NCI-H187 (cell line): ENCODE measurements around the gene CCDC92.
"Not testable (repeated sequence)": the region's sequence is repeated elsewhere in the genome, so short reads cannot be mapped to it uniquely, and the experiment has no call there.

Experiments
- DNase-seq, 2 experiments: peaks; one replicate each; lab custom pipeline; 2025; lab: John Stamatoyannopoulos, UW

CCDC92 gene

DNA sequence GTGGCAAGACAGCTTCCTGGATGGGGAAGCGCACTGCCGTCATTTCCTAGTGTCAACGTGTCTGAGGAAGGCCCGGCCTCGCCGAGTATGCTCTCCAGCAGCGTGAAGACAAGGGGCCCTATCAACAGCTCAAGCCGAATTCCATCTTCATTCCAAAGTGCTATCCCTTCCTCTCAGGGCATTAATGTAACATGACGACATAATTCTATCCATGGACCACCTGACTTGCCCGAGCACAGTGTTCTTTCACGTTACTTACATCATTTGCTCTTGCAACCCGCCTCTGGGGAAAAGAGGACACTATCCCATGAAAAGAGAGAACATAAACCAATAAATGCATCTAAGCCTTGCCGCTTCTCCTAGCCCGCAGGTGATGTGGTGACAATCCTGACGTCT lies 22.9 kb downstream of the CCDC92 start:
- DNase-seq, result no peak

DNA sequence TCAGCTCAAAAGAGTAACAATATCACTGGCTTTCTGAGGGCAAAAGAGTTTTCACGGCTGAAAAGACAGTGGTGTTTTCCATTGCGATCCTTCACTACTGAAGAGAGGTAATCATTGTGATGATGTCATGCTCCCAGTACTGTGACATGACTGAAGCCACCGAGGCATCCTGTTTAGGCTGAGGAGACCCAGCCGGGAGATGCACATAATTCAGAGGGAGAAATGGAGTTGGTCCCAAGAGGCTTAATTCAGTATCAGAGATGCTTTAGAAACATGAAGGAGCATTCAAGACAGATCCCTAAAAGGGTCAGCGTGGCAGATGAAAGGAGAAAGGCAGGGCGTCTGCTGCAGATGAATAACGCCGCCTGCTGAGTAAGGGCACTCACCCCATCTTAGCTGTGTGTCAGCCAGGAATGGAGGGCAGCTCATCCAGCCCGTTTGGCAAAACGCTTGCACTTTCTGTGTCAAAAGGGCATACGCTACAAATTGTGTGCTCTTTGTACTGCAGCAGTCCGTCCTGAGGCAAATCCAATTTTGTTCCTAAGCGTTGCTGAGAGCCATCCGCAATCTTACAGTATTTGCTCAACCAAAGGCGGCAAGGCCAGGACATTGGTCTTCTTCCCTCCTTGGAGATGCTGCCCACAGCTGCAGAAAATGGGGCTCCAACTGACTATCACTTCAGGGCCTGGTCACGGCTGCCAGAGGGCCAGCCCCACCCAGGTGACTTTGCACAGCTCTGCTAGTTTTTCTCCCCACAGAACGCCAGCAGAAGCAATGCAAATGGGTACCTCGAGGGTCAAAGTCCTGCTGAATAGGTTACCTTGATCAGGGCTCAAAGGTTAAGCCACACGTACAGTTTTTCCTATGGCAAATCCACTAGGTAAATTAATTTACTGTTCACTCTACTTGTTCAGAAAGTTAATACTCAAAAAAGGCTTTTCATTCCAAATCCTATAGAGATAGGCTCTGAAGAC lies 23.5 kb downstream of the CCDC92 start:
- DNase-seq, result no peak

DNA sequence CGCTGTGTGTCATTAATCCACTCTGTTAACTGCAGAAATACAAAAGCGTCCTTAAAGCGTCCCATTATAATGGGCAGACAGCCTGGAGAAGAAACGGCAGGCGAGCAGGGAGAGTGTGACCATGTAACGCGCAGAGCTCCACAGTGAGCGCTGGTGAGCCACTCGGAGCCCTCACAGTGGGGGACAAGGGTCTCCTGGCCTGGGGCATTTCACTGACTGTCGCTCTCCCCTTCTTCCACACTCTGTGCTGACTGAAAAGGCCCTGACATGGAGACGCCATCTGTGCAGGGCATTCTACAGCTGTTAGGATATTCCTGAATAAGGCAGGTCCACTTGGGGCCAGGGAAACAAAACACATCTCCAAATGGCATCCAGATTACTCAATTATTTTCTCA lies 24.2 kb downstream of the CCDC92 start:
- DNase-seq, result no peak

DNA sequence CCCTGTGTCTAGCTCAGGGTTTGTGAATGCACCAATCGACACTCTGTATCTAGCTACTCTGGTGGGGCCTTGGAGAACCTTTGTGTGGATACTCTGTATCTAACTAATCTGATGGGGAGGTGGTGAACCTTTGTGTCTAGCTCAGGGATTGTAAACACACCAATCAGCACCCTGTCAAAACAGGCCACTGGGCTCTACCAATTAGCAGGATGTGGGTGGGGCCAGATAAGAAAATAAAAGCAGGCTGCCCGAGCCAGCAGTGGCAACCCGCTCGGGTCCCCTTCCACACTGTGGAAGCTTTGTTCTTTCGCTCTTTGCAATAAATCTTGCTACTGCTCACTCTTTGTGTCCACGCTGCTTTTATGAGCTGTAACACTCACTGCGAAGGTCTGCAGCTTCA lies 25.1 kb downstream of the CCDC92 start:
- DNase-seq, result not testable (repeated sequence)

DNA sequence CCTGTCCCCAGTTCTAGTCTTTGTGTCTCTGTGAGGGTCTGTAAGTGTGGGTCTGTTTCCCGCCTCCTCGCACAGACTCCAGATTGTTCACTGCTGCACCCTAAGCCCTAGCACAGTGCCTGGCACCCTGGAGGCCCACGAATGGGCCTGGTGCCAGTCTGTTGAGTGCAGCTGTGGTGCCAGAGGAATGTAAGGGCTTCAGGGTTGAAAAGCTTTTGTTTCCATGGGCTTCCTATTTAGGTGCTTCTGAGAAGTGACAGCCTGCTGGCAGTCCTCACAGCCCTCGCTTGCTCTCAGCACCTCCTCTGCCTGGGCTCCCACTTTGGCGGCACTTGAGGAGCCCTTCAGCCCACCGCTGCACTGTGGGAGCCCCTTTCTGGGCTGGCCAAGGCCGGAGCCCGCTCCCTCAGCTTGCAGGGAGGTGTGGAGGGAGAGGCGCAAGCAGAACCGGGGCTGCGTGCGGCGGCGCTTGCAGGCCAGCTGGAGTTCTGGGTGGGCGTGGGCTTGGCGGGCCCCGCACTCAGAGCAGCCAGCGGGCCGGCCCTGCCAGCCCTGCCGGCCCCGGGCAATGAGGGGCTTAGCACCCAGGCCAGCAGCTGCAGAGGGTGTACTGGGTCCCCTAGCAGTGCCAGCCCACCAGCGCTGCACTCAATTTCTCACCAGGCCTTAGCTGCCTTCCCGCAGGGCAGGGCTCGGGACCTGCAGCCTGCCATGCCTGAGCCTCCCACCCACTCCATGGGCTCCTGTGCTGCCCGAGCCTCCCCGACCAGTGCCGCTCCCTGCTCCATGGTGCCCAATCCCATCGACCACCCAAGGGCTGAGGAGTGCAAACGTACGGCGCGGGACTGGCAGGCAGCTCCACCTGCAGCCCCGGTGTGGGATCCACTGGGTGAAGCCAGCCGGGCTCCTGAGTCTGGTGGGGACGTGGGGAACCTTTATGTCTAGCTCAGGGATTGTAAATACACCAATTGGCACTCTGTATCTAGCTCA lies 25.8 kb downstream of the CCDC92 start:
- not testable (repeated sequence) for DNase-seq

DNA sequence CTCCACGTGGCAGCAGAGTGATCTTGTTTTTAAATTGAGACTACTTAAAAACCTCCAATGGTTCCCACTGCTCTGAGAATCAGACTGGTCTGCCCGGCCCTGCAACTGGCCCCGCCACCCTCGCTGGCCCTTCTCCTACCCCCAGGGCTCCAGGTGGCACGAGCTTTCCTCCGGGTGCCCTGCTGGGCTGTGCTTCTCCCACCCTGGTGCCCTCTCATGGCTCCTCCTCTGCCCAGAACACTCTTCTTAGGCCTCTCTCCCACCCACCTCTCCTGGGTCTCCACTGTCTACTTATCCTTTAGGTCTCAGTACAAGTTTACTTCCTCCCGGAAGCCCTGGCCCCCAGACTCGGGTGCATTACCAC lies 26.5 kb downstream of the CCDC92 start:
- no peak for DNase-seq

DNA sequence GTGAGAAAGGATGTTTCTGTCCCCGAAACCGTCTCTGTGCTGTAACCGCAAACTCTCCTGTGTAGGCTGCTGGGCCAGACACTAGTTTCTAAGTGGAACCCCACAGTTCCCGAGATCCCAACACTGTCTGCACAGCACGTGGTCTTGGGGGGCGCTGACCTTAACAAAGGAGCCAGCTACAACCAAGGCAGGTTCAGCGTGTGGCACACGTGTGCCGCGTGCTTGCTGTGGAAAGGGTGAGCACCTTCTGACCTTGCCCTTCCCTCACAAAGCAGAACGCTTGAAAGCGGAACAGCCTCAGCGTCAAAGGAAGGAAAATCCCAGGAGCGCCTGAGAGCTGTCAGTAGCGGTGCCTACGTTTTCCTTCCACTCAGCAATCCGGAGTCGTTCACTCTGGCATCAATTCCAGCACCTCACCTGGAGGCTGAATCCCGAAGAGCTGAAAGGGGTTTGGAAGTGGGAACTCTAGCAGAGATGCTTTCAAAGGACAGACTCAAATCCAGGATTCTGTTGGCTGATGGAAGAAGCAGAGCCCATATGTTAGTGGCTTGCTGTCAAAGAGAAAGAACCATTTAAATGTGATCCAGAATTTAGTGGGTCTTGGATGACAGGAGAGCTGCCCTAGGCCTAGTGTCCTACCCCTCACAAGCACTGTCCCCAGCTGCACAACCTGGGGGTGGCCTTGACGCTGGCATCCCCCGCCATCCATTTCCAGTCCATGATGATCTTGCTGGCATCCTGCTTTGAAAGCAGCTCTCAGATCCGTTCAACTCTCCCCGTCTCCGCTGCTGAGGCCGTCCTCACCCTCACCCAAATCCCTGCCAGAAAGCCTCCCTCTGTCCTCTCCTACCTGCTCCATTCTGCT lies 27.1 kb downstream of the CCDC92 start:
- no peak for DNase-seq

DNA sequence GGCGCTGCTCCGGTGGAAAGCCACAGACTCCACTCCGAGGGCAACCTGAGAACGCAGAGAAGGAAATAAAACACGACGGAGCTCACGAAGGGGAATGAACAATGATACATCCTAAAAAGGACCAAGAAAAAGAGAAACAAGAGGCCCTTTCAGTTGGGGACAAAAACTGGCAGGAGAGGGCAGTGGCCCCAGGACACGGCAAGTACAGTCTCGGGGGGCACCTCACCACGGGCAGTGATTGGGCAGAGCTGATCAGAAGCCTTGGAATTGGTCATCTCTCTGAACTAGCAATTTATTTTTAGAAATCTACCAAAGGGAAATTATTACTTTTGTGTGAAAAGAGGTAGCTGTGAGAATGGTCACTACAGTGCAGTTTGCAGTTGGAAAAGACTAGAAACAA lies 27.9 kb downstream of the CCDC92 start:
- no peak for DNase-seq

DNA sequence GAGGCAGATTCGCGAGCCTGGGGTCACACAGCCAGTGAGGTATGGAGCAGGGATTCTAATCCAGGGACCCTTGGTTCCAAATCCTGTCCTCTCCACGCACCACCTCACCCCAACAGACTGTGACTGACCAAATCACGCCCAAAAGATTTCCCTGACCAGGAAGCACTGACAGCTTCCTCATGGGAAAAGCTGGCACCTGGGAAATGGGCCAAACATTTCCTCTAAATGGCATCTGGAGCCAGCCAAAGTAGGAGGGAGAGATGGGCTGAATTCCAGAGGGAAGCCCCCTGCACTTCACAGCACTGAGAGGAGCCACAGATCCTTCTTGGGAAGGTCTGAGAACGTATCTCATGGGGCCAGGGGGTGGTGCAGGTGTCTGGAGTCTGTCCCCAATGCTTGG lies 28.8 kb downstream of the CCDC92 start:
- DNase-seq, result no peak

DNA sequence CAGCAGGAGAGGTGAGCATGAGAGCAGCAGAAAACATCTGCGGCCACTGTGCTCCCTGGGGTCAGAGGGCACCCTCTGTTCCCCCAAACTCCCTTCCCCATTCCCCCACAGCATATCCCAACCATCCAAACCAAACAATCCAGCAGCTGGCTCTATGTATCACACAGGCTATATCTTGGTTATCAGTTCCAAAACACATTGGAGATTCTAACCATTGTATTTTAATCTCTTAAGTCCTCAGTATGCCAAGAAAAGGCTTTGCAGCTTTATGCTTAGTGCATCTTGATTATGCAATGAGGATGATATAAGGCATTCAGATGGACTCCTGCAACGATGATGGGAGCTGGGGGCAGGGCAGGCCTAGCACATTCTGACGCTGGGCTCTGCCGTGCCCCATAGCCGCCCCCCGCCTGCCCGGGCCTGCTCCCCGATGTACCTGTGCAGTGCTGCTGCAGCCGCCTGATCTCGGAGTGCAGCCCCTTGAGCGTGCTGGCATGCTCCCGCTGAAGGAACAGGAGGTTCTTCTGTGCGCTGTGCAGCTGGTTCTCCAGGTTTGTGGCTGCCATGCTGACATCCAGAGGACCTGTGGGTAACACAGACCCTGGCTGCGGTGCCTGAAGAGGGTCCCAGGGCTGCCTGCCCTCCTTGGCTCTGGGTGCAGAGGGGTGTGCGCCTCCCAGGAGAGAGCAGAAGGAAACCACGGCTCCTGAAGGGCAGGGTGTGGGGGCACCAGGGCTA lies 29.6 kb downstream of the CCDC92 start:
- DNase-seq, result no peak

DNA sequence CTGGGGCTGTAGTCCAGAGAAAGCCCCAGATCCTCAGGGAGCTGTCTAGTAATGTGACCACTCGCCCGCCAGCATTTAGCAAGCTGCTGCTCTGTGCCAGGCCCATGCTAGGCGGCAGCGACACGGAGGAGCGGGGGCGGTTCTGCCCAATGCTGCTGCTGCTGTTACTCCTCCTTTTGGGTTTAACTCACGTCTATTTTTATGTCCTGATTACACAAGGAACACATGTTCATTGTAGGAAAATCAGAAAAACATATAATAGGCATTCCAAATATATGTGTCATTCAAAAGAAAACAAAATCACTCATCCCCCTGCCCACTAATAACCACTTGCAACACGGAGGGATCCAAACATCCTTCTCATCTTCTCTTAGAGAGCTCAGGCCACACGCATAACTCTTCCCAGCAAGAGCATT lies 30.4 kb downstream of the CCDC92 start:
- DNase-seq, result no peak

DNA sequence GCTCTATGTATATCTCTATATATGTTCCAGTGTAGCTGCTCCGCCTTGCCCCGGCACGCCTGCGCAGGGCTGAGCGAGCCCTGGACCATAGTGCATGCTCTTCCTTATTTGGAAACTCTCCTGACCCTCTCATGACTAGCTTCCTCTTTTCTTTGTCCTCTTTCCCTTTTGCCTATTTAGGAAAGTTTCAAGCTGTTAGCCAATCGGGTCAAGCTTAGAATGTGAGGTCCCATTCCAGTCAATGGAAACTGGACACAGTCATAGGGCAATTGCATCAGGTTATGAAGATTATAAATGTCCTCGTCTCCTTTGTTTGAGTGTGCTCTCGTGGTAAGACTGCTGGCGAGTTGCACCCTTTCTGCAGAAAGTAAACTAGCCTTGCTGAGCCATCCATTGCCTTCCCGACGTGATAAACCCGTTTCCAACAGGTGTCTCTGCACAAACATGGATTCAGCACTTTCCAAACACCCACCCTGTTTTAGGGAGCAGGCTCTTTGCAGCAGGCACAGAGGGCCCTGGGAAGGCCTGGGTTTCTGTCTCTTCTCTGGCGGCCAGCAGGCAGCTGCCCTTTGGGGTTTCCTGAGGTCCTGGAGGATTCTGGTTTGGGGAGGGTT lies 30.9 kb downstream of the CCDC92 start:
- no peak for DNase-seq

DNA sequence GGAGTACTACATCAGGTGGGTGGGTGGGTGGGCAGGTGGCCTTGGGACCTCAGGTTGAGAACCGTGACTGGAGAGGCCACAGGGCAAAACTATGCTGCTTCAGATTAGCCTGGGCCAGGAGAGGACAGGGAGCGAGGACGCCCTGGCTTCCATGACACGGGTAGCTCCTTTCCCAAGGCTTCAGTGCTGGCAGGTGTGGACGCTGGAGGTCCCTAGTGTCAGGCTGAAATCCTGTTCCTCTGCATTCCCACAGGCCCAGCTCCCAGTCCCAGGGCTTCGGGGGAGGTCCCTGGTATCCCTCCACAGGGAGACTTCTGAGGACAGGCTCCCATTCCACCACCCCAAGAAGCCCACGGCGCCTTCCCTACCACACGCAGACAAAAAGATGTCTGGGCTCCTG lies 31.6 kb downstream of the CCDC92 start:
- no peak for DNase-seq

DNA sequence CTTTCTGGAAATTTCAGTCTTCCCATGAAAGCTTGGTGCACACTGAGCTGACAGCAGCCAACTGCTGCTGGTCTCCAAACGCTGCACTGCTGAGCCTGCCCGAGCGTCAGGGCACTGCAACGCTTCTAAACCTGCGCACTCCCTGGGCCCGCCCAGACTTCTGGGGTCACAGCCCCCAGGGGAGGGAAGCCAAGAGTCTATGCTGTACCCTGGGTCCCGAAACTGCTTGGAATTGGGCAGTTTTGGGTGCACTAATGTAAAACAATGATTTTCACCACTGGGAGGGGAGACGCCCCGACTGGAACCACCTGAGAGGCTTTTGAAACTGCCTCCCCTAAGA lies 32.0 kb downstream of the CCDC92 start:
- DNase-seq, result no peak

DNA sequence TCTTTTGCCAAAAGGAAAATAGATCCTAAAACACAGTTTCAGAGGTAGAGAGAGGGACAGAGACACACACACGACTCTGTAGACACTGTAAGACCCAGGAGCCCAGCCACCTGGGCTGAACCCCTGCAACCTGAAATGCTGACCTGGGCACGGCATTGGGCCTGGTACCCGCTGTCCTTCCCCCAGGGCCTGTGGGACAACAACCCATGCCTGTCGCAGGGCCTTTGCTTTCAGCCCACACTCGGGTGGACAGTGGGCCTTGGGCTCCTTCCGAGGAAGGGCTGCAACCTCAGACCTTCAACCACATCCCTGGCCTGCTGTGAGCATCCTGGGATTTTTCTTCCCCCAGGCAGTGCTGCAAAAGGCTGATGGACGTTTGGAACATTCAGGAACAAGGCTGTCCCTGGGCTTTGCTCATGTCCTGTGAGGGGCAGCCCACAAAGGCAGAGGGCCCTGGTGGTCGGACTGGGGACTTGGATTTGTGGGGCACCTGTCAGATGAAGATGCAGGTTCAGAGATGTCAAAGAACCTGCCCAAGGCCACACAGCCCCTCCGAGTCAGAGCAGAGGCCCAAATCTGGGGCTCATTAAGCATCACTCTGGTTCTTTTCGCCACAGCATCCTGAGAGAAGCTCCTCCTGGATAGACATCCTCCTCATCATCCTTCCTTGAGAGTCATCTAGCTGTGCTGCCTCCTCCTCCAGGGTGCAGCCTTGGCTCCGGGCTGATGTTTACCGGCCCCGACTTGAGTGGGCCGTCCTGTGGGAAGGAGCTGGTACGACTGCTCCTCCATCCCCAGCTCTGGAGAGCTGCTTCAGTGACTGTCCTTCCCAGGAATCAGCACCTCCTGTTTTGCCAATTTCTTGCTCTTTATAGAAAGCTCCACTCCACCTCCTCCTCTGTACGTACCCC lies 32.7 kb downstream of the CCDC92 start:
- no peak for DNase-seq

DNA sequence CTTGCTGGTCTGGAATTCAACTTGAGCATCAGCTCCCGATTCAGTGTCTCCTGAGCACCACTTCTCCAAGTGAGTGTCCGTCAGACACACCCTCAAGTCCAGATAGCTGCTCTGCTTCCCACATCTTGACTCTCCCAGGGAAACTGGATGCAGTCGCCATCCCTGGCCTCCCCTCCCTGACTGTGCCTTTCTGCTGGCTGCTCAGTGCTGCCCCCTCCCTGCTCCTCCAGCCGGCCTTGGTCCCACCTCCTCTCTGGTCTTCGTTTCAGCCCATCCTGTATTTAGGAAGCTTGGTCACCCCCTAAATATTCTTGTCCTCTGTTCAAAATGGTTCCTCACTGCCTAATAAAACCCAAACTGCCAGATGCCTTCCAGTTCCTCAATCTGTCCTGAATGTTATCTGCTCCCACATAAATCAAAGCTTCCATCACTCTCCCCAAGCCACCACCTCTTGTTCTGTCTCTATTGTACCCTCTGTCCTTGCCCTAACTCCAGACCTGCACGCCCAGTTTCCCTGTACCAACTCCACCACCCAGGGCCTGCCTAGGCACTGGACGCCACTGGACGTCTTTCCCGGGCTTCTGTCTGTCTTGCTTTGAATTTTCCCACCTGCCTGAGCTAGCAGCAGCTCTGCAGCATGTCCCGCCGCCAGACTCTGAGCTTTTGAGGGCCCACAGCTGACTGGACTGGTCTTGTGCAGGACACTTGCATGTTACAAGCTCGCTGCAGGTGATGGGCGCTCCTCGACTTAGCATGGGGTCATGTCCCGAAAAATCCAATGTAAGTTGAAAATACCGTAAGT lies 33.8 kb downstream of the CCDC92 start:
- no peak for DNase-seq

DNA sequence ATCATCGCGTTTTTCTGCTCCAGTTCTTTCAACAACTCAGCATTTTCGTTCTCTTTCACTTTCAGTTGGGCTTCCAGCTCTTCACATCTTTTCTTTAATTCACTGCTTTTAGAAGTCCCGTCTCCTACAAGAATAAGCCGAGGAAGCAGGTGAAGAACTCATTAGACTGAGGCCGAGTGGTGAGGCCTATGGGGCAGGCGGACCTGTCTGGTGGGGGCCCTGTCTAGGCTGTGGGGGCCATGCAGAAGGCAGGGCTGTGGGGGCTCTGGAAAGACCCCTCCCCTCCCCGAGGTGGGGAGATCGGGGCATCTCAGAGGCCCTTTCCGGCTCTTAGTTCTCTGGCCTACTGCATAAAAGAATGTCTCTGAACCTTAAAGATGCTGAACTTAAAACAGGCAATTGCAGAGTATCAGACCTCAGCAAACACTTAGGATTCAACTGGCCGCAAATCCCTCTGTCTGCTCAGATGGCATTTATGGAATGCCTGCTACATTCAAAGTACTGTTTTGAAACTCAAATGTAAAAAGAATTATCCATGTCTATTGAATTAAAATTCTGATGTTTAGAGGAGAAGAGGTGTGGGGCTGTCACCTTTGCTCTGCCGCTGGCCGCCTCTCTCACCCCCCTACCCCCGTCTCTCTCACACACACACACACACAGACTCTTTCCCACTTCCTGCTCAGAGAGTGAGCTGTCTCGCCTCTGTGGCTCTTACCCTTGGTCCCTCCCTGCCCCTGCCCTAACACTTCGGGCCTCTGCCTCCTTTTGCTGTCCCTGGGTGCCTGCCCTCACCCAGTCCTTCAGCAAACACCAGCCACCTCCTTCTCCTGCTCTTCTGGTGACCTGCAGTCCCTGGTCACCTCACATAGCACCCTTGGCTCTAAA lies 34.7 kb downstream of the CCDC92 start:
- DNase-seq, result no peak
